Stimulated activated CD4-positive, alpha-beta T cell treated with anti-CD3 and anti-CD28 coated beads, Interleukin-1b, Interleukin-23, amount 100 ng/mL, for 48 hours (primary cell): Measurements from ENCODE around the gene RPL32.
A peak's percentile ranks its signal among the peaks of the same experiment; 100 is the strongest.
"Not testable (repeated sequence)": the region's sequence is repeated elsewhere in the genome, so short reads cannot be mapped to it uniquely, and the experiment has no call there.

ENCODE experiments used
- DNase-seq: peaks from one replicate; pipeline ENCODE4 v3.0.0-alpha.2; 2020

RPL32 gene

GRCh38 chr3:12841149-12841969 lies at the start of gene RPL32:
Gene RPL32 (minus strand): TSS chr3:12841565. CDS start chr3:12840237, 1,328 bp downstream.
- peak; percentile 87 for DNase-seq

GRCh38 chr3:12890610-12891390 lies 49.4 kb upstream of the RPL32 start:
- no peak for DNase-seq

- no peak for DNase-seq
Observed at GRCh38 chr3:12886736-12887135, 45.4 kb upstream of the RPL32 start.

- DNase-seq = peak; percentile 14
Observed at GRCh38 chr3:12886106-12886679, 44.8 kb upstream of the RPL32 start.

- no peak for DNase-seq
Observed at GRCh38 chr3:12885583-12885930, 44.2 kb upstream of the RPL32 start.

GRCh38 chr3:12884790-12885582 lies 43.6 kb upstream of the RPL32 start:
- no peak for DNase-seq

GRCh38 chr3:12884186-12884680 lies 42.9 kb upstream of the RPL32 start:
- no peak for DNase-seq

GRCh38 chr3:12882336-12883310 lies 41.3 kb upstream of the RPL32 start:
- DNase-seq = no peak

GRCh38 chr3:12881858-12882257 lies 40.5 kb upstream of the RPL32 start:
- not testable (repeated sequence) for DNase-seq

- no peak for DNase-seq
Observed at GRCh38 chr3:12879191-12879815, 37.9 kb upstream of the RPL32 start.

GRCh38 chr3:12878758-12879157 lies 37.4 kb upstream of the RPL32 start:
- DNase-seq = not testable (repeated sequence)

GRCh38 chr3:12878141-12878574 lies 36.8 kb upstream of the RPL32 start:
- DNase-seq = no peak

GRCh38 chr3:12877040-12877439 lies 35.7 kb upstream of the RPL32 start:
- DNase-seq = no peak

- DNase-seq = no peak
Observed at GRCh38 chr3:12875857-12876836, 34.8 kb upstream of the RPL32 start.

- DNase-seq = no peak
Observed at GRCh38 chr3:12871404-12871983, 30.1 kb upstream of the RPL32 start.

- no peak for DNase-seq
Observed at GRCh38 chr3:12870942-12871341, 29.6 kb upstream of the RPL32 start.

GRCh38 chr3:12869035-12869621 lies 27.8 kb upstream of the RPL32 start:
- DNase-seq = peak; percentile 26
